Adipose tissue (tissue), 3 donors: ENCODE measurements around the gene FBXO28. TPM values are rescaled to one million over a fixed set of nuclear protein-coding genes. Genes with fewer than 3 reads are reported as not detected.
"Not testable (repeated sequence)": the region's sequence is repeated elsewhere in the genome, so short reads cannot be mapped to it uniquely, and the experiment has no call there.

ENCODE experiments used
- H3K27ac ChIP-seq: one replicate; pipeline ENCODE4 v1.5.1; 2013; ENCODE audit warnings: low read depth, low read length
- WGBS, 3 donors: extraction: QIAGEN DNeasy Blood & Tissue Kit; methylation state at CpG; one replicate each; pipeline ENCODE4 v1.1.7; 2013; 5-methylcytosine and 5-hydroxymethylcytosine counted together
- polyA plus RNA-seq, 3 donors: library from polyadenylated mRNA; stranded (reverse); fragments of 200-250 nt; gene quantifications; one replicate each; pipeline ENCODE4 v1.2.3, GENCODE V29; 2013
- donor health status: healthy with polysubstance abuse.
- donor health status: Bipolar disorder and iron deficiency.
- donor health status: healthy.

FBXO28 gene, protein sequence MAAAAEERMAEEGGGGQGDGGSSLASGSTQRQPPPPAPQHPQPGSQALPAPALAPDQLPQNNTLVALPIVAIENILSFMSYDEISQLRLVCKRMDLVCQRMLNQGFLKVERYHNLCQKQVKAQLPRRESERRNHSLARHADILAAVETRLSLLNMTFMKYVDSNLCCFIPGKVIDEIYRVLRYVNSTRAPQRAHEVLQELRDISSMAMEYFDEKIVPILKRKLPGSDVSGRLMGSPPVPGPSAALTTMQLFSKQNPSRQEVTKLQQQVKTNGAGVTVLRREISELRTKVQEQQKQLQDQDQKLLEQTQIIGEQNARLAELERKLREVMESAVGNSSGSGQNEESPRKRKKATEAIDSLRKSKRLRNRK
- polyA plus RNA-seq = 10 to 100 TPM in 2 of 3 donors, 1 to 10 TPM in 1; 4.6 to 12.2 (median 10.3) TPM

DNA sequence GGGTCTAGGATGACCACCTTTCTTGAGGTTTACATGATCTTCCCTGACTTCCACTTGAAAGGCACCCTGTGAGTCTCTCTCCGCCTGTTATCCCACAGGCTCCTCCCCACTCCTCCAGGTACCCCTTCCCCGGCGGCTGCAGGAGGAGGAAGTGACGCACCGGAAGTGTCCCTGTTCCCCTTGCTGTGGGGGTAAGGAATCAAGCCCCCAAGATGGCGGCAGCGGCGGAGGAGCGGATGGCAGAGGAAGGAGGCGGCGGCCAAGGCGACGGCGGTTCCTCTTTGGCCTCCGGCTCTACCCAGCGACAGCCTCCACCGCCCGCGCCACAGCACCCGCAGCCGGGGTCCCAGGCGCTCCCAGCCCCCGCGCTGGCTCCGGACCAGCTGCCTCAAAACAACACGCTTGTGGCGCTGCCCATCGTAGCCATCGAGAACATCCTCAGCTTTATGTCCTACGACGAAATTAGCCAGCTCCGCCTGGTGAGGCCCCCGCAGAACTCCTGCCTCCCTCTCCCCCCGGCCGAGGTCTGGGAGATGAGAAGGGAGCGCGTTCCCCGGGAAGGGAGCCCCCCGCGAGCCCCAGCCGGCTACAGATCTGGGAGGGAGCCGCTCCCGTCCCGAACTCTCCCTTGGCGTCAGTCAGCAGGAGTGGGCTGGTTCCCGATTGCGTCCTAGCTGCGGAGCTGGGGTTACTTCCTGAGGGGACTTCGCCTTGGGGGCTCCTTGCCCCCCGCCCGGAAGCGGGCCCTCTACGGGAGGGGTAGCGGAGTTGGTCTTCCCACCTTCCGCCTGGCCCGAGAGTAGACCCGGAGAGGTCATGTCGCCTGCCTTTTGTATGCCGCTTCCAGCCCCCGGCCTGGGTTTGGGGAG, at the start of gene FBXO28:
Gene FBXO28 (plus strand): TSS at position 194 of the 869 bp plus-strand sequence. CDS start 19 bp downstream, at position 213.
- H3K27ac ChIP-seq = peak within 1 kb of the TSS; percentile 76
- 0% methylated on average over 56 to 60 of the region's 60 CpGs for WGBS, 3 donors

- WGBS, 3 donors = 78 to 95% (median 82%) methylated on average over 5 of the region's 5 CpGs
- H3K27ac ChIP-seq = no peak overlapping the region
Observed at GRCh38 chr1:224064150-224064549, 49.8 kb upstream of the FBXO28 start.

- 50 to 53% (median 51%) methylated on average over 2 of the region's 2 CpGs for WGBS, 3 donors
- no peak overlapping the region for H3K27ac ChIP-seq
Observed at GRCh38 chr1:224065455-224065854, 48.5 kb upstream of the FBXO28 start.

DNA sequence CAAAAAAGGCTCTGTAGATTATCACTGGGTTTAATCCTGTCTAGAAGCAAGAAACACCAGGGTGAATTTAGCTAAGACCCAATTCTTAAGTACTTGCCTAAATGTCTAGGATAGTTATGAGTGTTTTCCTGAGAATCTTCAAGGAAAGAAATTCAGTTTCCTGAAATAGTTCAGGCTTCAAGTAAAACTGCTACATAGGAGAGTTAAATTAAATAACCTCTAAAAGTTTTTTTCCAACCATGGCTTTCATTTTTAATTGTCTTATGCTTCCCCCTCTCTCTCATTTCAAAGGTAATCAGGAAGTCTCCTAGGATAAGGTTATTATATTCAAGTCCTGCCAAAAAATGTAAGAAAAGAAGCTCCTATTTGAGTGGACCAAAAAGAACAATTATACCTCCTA, 46.7 kb upstream of the FBXO28 start:
- H3K27ac ChIP-seq = no peak overlapping the region

GRCh38 chr1:224067621-224068457, 46.1 kb upstream of the FBXO28 start:
- no peak overlapping the region for H3K27ac ChIP-seq
- WGBS, 3 donors = 56 to 80% (median 62%) methylated on average over 3 of the region's 3 CpGs

GRCh38 chr1:224068458-224069072, 45.3 kb upstream of the FBXO28 start:
- WGBS, 3 donors = 77 to 86% (median 82%) methylated on average over 4 of the region's 4 CpGs

DNA sequence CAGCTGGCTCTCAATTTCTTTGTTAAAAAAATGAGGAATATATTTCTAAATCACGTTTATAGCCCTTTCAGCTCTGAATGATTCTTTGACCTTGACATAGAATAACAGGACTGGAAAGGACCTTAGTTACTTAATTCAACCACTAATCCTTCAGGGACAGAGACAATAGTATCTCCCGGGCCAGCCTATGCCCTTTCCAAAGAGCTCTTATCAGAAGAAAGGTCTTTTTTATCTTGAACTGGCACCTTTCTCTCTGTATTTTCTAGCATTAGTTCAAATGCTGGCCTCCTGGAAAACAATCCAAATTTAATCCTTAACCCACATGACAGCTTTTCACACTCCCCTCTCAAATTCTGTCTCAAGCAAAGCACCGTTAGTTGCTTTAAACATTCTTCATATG, 44.8 kb upstream of the FBXO28 start:
- 45 to 67% (median 53%) methylated on average over 3 of the region's 3 CpGs for WGBS, 3 donors
- H3K27ac ChIP-seq = no peak overlapping the region

More at GRCh38 chr1:224068458-224069072, 45.3 kb upstream of the FBXO28 start:
- no peak overlapping the region for H3K27ac ChIP-seq

DNA sequence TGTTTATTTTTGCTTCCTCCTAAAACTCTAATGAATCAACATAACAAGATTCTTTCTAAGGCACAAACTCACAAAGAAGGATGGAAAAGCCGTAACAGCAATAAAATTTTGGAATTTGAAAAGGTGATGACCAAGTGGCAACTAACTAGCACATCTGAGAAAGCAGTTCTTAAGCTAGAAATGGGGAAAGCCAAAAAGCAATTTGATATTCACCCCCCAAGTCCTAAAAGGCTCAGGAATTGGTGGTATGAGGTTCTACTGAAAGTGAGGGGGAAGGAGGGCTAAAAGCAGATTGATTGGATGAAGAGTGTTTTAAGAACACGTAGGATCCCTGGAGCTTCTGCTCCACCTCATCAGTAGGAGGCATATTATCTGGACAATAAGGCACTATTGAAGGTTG, 43.4 kb upstream of the FBXO28 start:
- 62 to 82% (median 75%) methylated on average over 2 of the region's 2 CpGs for WGBS, 3 donors
- H3K27ac ChIP-seq = no peak overlapping the region

GRCh38 chr1:224076407-224076806, 37.5 kb upstream of the FBXO28 start:
- WGBS, 3 donors = 87 to 97% (median 91%) methylated on average over 3 of the region's 3 CpGs
- no peak overlapping the region for H3K27ac ChIP-seq

GRCh38 chr1:224079644-224080043, 34.3 kb upstream of the FBXO28 start:
- WGBS, 3 donors = 59 to 70% (median 68%) methylated on average over 9 of the region's 9 CpGs
- H3K27ac ChIP-seq = not testable (repeated sequence)

DNA sequence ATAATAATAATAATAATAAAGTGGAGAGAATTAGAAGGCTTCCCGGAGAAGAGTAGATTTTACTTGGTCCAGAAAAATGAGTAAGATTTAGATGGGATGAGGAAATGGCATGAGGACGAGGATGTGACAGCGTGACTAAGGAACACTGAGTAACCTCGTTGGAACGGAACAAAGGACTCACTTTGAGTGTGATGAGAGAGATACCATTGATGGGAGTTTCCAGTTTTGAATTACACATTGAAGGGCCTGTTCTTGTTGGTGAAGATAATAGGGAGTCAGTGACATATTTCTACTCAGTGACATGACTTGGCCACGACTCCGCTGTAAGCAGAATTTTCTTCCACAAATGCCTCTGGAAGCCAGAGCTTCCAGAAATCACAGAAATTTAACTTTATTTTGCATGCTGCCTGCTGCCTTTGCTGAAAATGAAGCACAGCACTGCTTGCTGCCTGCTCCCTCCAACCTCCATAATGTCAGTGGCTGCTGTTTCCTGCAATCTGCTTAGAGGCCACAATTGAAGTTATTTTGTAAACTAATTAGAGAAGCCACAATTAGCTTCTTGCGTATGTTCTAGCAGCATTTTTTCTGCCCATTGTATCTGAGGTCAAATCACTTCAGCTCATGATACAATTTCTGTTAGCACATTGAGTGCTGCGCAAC, 33.7 kb upstream of the FBXO28 start:
- 54 to 63% (median 56%) methylated on average over 9 of the region's 9 CpGs for WGBS, 3 donors
- H3K27ac ChIP-seq = no peak overlapping the region

GRCh38 chr1:224081604-224082003, 32.3 kb upstream of the FBXO28 start:
- WGBS, 3 donors = 51 to 93% (median 89%) methylated on average over 2 of the region's 2 CpGs

DNA sequence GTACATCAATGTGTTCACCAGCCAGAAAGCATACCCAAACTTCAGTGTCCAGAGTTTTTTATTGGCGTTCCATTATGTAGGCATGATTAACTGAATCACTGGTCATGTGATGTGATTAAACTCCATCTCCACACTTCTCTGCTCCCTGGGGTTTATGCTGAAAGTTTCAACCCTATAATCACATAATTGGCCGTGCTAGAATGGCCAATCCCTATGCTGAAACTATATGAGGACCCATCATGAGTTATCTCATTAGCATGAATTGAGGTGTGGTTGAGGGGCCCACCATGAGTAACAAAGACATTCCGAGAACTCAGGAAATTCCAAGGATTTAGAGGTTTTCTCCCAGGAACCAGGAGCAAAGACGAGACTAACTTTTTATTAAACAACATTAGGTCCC, 31.8 kb upstream of the FBXO28 start:
- WGBS, 3 donors = 64 to 79% (median 77%) methylated on average over 4 of the region's 4 CpGs
- H3K27ac ChIP-seq = no peak overlapping the region

More at GRCh38 chr1:224081604-224082003, 32.3 kb upstream of the FBXO28 start:
- H3K27ac ChIP-seq = no peak overlapping the region

DNA sequence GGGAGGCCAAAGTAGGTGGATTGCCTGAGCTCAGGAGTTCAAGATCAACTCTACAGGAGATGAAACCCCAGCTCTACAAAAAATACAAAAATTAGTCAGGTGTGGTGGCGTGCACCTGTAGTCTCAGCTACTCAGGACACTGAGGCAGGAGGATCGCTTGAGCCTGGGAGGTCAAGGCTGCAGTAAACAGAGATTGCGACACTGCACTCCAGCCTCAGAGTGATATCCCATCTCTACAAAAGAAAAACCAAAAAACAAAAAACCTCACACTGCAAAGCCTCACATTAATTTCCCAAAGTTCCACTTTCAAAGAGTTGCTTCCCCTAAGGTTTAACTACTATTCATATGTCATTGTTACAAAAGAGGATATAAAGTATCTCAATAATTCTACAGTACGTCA, 29.0 kb upstream of the FBXO28 start:
- WGBS, 3 donors = 64 to 68% (median 66%) methylated on average over 4 of the region's 4 CpGs

DNA sequence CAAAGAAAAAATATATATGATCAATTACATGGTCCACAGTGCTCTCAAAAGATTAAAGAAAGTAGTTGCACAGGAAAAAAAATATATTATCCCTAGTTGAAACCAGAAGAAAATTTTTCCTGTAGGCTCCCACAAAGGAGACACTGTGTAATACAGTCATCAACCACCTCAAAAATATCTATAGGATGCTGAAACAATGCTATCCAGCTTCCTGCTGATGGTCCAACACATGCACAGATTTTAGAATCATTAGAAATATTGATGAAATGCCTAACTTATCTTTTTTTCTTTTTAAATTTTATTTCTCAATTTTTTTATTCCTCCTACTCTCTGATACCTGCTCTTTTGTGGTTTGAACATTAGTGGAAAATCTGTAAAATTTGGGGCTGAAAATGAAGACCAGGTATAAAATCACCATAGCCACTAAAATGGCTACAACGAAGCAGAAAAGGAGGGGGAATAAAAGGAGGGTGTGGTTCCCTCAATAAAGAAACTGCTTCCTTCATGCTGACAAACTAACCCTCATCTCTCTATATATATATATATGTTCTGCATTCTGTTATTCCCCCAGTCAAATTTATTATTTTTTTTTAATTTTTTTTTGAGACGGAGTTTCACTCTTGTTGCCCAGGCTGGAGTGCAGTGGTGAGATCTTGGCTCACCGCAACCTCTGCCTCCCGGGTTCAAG, 28.3 kb upstream of the FBXO28 start:
- H3K27ac ChIP-seq = no peak overlapping the region
- WGBS, 3 donors = 90 to 91% (median 91%) methylated on average over 4 of the region's 4 CpGs

More for the DNA sequence above, 29.0 kb upstream of the FBXO28 start:
- H3K27ac ChIP-seq = no peak overlapping the region

DNA sequence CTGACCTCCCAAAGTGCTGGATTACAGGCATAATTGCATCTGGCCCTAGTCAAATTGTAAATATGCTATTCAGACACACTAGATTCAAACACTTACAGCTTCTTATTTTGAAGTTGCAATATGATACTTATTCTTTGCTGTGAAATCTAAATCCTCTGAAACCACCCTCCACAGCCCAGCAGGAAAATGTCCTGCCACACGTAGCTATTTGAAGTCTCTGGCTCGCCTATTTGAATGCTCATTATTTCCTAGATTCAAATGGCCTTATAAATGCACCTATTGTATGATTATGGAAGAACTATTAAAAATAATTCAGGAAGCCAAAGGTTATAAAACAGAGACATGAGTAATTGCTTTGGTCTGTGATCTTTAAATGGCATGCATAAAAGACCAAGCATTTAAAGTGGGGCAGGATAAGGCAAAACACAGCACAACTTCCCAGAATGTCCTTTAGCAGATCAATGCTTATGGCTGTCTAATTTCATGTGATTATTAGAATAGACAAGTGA, 26.6 kb upstream of the FBXO28 start:
- no peak overlapping the region for H3K27ac ChIP-seq
- 62 to 72% (median 63%) methylated on average over 2 of the region's 2 CpGs for WGBS, 3 donors

DNA sequence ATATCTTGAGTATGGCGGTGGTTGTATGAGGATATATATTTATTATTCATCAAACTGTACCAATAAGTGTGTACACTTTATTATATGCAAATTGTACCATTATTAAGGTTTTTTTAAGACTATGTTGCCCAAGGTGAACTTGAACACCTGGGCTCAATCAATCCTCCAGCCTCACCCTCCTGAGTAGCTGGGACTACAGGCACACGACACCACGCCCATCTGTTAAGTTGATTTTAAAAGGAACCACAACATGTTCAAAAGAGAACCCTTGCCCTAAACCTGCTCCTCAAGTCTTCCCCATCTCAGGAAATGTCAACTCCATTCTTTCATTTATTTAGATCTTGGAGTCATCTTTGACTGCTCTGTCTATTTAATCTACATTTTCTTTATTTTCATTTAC, 24.3 kb upstream of the FBXO28 start:
- WGBS, 3 donors = 74 to 81% (median 81%) methylated on average over 3 of the region's 3 CpGs
- no peak overlapping the region for H3K27ac ChIP-seq
